Stimulated activated naive B cell treated with anti-CD40 and anti-IgM and Interleukin-4, amounts not matched to agents 10 μg/mL and 1 μg/mL and 100 μg/mL, for 72 hours (primary cell): ENCODE data around the gene RAB42.

Experiments
- ATAC-seq, 2 donors: fragments of 150-1000 bp; cut with Tn5 transposase; replicated peaks; 2 replicates each; pipeline ENCODE4 v1.10.0; 2021; ENCODE audit warnings: moderate library complexity in 1 of 2
- DNase-seq: peaks from one replicate; pipeline ENCODE4 v3.0.0; 2021
- H3K27ac Mint-ChIP-seq: one replicate; pipeline ENCODE4 v1.8.0; 2022; ENCODE audit warnings: mild to moderate bottlenecking, mixed read lengths
- H3K27me3 Mint-ChIP-seq, 2 donors: one replicate each; pipeline ENCODE4 v1.8.0; 2022; ENCODE audit warnings: mixed read lengths in 2 of 2
- H3K36me3 Mint-ChIP-seq, 2 donors: one replicate each; pipeline ENCODE4 v1.8.0; 2022; ENCODE audit warnings: mixed read lengths in 2 of 2, mild to moderate bottlenecking in 1 of 2
- H3K4me1 Mint-ChIP-seq, 2 donors: one replicate each; pipeline ENCODE4 v1.8.0; 2022; ENCODE audit warnings: mixed read lengths in 2 of 2, mild to moderate bottlenecking in 1 of 2
- H3K4me3 Mint-ChIP-seq, 2 donors: one replicate each; pipeline ENCODE4 v1.8.0; 2022; ENCODE audit warnings: mild to moderate bottlenecking in 2 of 2, mixed read lengths in 2 of 2, moderate library complexity in 1 of 2
- H3K9me3 Mint-ChIP-seq, 2 donors: one replicate each; pipeline ENCODE4 v1.8.0; 2022; ENCODE audit warnings: mixed read lengths in 2 of 2, mild to moderate bottlenecking in 1 of 2

The RAB42 gene

GRCh38 chr1:28601696-28602095, 9.6 kb downstream of the RAB42 start:
- DNase-seq = no peak
- Mint-ChIP-seq H3K4me1 (peaks cover 6 to 10% of the 10 kb centered on the region in 2 donors), H3K9me3 (no peaks in the 10 kb centered on the region), H3K27me3 (no peaks in the 10 kb centered on the region), H3K27ac (peak overlapping the region; percentile 77), H3K36me3 (peaks cover 5 to 28% of the 10 kb centered on the region in 2 donors), H3K4me3 (no peak overlapping the region)
- peak; percentile 69 to 72 for ATAC-seq

GRCh38 chr1:28602536-28603439, 10.7 kb downstream of the RAB42 start:
- DNase-seq (peak; percentile 18), ATAC-seq (peak in 1 of 2 donors; percentile 53)
- Mint-ChIP-seq H3K4me1 (peaks cover 6 to 10% of the 10 kb centered on the region in 2 donors), H3K27me3 (no peaks in the 10 kb centered on the region), H3K4me3 (no peak overlapping the region), H3K9me3 (no peaks in the 10 kb centered on the region), H3K36me3 (peaks cover 5 to 28% of the 10 kb centered on the region in 2 donors), H3K27ac (no peak overlapping the region)

- no peak overlapping the region for H3K4me3 Mint-ChIP-seq
- H3K27ac Mint-ChIP-seq = no peak overlapping the region
- no peak for ATAC-seq
- DNase-seq = no peak
- no peaks in the 10 kb centered on the region for H3K9me3 Mint-ChIP-seq
- peaks cover 3 to 5% of the 10 kb centered on the region in 2 donors for H3K4me1 Mint-ChIP-seq
- no peaks in the 10 kb centered on the region for H3K27me3 Mint-ChIP-seq
- peaks cover 5 to 25% of the 10 kb centered on the region in 2 donors for H3K36me3 Mint-ChIP-seq
Observed at GRCh38 chr1:28604411-28604810, 12.3 kb downstream of the RAB42 start.

- ATAC-seq (no peak), DNase-seq (no peak)
- no peak overlapping the region for H3K27ac Mint-ChIP-seq
- H3K36me3 Mint-ChIP-seq = peaks cover 9 to 30% of the 10 kb centered on the region in 2 donors
- no peaks in the 10 kb centered on the region for H3K27me3 Mint-ChIP-seq
- no peaks in the 10 kb centered on the region for H3K9me3 Mint-ChIP-seq
- H3K4me1 Mint-ChIP-seq = peaks cover 3 to 5% of the 10 kb centered on the region in 2 donors
- H3K4me3 Mint-ChIP-seq = no peak overlapping the region
Observed at GRCh38 chr1:28604962-28605361, 12.9 kb downstream of the RAB42 start.

- Mint-ChIP-seq H3K27ac (no peak overlapping the region), H3K4me1 (peaks cover 1 to 2% of the 10 kb centered on the region in 2 donors), H3K36me3 (peaks cover 14 to 29% of the 10 kb centered on the region in 2 donors), H3K4me3 (no peak overlapping the region), H3K27me3 (no peaks in the 10 kb centered on the region), H3K9me3 (no peaks in the 10 kb centered on the region)
- DNase-seq = no peak
- ATAC-seq = no peak
Observed at GRCh38 chr1:28606771-28607170, 14.7 kb downstream of the RAB42 start.

- Mint-ChIP-seq H3K27ac (no peak overlapping the region), H3K36me3 (peaks cover 33 to 35% of the 10 kb centered on the region in 2 donors), H3K4me1 (no peaks in the 10 kb centered on the region), H3K9me3 (no peaks in the 10 kb centered on the region), H3K4me3 (no peak overlapping the region), H3K27me3 (no peaks in the 10 kb centered on the region)
- DNase-seq (no peak), ATAC-seq (no peak)
Observed at GRCh38 chr1:28613175-28613574, 21.1 kb downstream of the RAB42 start.

GRCh38 chr1:28631713-28632112, 39.6 kb downstream of the RAB42 start:
- Mint-ChIP-seq H3K27me3 (no peaks in the 10 kb centered on the region), H3K27ac (peak overlapping the region; percentile 14), H3K9me3 (peaks cover 0 to 2% of the 10 kb centered on the region in 2 donors), H3K4me1 (peaks cover 6 to 17% of the 10 kb centered on the region in 2 donors), H3K4me3 (no peak overlapping the region), H3K36me3 (peaks cover 10 to 14% of the 10 kb centered on the region in 2 donors)
- ATAC-seq (no peak), DNase-seq (no peak)

- no peaks in the 10 kb centered on the region for H3K27me3 Mint-ChIP-seq
- H3K4me3 Mint-ChIP-seq = no peak overlapping the region
- no peak overlapping the region for H3K27ac Mint-ChIP-seq
- ATAC-seq (no peak), DNase-seq (no peak)
- H3K36me3 Mint-ChIP-seq = peaks cover 10 to 14% of the 10 kb centered on the region in 2 donors
- peaks cover 0 to 2% of the 10 kb centered on the region in 2 donors for H3K9me3 Mint-ChIP-seq
- peaks cover 6 to 17% of the 10 kb centered on the region in 2 donors for H3K4me1 Mint-ChIP-seq
Observed at GRCh38 chr1:28632560-28632959, 40.5 kb downstream of the RAB42 start.

- Mint-ChIP-seq H3K4me3 (no peak overlapping the region), H3K27ac (no peak overlapping the region), H3K36me3 (peaks cover 9 to 17% of the 10 kb centered on the region in 2 donors), H3K4me1 (peaks cover 20 to 34% of the 10 kb centered on the region in 2 donors), H3K9me3 (no peaks in the 10 kb centered on the region), H3K27me3 (no peaks in the 10 kb centered on the region)
- ATAC-seq (no peak), DNase-seq (no peak)
Observed at GRCh38 chr1:28640766-28641165, 48.7 kb downstream of the RAB42 start.

GRCh38 chr1:28642056-28642846, 50.2 kb downstream of the RAB42 start:
- no peaks in the 10 kb centered on the region for H3K27me3 Mint-ChIP-seq
- ATAC-seq (peak; percentile 23 to 26), DNase-seq (no peak)
- H3K27ac Mint-ChIP-seq = peak overlapping the region; percentile 100
- H3K36me3 Mint-ChIP-seq = peaks cover 4 to 12% of the 10 kb centered on the region in 2 donors
- H3K4me3 Mint-ChIP-seq = peak overlapping the region; percentile 95 to 97
- H3K4me1 Mint-ChIP-seq = peaks cover 18 to 32% of the 10 kb centered on the region in 2 donors
- no peaks in the 10 kb centered on the region for H3K9me3 Mint-ChIP-seq

- peaks cover 4 to 14% of the 10 kb centered on the region in 2 donors for H3K36me3 Mint-ChIP-seq
- peak; percentile 85 for DNase-seq
- ATAC-seq = peak; percentile 89 to 91
- H3K4me3 Mint-ChIP-seq = peak within 1 kb of the TSS; percentile 95 to 97
- H3K4me1 Mint-ChIP-seq = peaks cover 20 to 39% of the 10 kb centered on the region in 2 donors
- peak within 1 kb of the TSS; percentile 100 for H3K27ac Mint-ChIP-seq
- no peaks in the 10 kb centered on the region for H3K27me3 Mint-ChIP-seq
- no peaks in the 10 kb centered on the region for H3K9me3 Mint-ChIP-seq
Observed at GRCh38 chr1:28642847-28643635, 51.0 kb downstream of the RAB42 start, which contains the start of gene TAF12. Gene TAF12 (minus strand): TSS chr1:28643067. CDS start chr1:28622081, 20,986 bp downstream.

GRCh38 chr1:28644494-28644893, 52.4 kb downstream of the RAB42 start:
- Mint-ChIP-seq H3K4me3 (peak overlapping the region; percentile 95 to 97), H3K9me3 (no peaks in the 10 kb centered on the region), H3K27ac (peak overlapping the region; percentile 100), H3K4me1 (peaks cover 22 to 51% of the 10 kb centered on the region in 2 donors), H3K27me3 (no peaks in the 10 kb centered on the region), H3K36me3 (peaks cover 4 to 20% of the 10 kb centered on the region in 2 donors)
- no peak for ATAC-seq
- DNase-seq = no peak
